ENCODE measurements around the gene HSPA8.

DNA sequence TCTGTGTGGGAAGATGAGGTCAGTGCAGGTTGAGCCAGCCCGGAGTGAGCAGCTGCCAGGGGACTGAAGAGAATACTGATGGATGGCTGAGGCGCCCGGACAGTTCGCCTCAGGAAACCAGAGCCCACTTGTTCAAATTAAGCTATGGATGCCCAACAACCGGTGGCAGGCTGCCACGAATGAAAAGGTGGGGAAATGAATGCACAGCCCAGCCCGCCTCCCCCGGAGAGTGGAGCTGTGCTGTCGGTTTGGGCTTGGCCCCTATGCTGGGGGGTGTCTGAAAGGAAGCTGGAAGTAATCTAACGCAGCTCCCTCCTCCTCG lies 21.9 kb downstream of the HSPA8 start:
- no peak for TF ChIP-seq POLR2A (IDR thresholded peaks at IDR 0.05)
- TF ChIP-seq, protein P1, sequence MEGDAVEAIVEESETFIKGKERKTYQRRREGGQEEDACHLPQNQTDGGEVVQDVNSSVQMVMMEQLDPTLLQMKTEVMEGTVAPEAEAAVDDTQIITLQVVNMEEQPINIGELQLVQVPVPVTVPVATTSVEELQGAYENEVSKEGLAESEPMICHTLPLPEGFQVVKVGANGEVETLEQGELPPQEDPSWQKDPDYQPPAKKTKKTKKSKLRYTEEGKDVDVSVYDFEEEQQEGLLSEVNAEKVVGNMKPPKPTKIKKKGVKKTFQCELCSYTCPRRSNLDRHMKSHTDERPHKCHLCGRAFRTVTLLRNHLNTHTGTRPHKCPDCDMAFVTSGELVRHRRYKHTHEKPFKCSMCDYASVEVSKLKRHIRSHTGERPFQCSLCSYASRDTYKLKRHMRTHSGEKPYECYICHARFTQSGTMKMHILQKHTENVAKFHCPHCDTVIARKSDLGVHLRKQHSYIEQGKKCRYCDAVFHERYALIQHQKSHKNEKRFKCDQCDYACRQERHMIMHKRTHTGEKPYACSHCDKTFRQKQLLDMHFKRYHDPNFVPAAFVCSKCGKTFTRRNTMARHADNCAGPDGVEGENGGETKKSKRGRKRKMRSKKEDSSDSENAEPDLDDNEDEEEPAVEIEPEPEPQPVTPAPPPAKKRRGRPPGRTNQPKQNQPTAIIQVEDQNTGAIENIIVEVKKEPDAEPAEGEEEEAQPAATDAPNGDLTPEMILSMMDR (IDR thresholded peaks at IDR 0.05 in 8 of 11, conservative IDR thresholded peaks at IDR 0.05 in 3 of 11) = no peak
